Kidney glomerular epithelial cell (primary cell): Measurements from ENCODE around the gene FILIP1.

Experiments used
- DNase-seq: peaks from one replicate; lab custom pipeline; 2025; lab: John Stamatoyannopoulos, UW

FILIP1 gene

GRCh38 chr6:75268121-75268987, 225.2 kb downstream of the FILIP1 start:
- DNase-seq, result peak; percentile 51

GRCh38 chr6:75267461-75267860, 226.1 kb downstream of the FILIP1 start:
- no peak for DNase-seq

GRCh38 chr6:75266716-75267291, 226.8 kb downstream of the FILIP1 start:
- DNase-seq, result peak; percentile 43

- no peak for DNase-seq
Observed at GRCh38 chr6:75263401-75263750, 230.2 kb downstream of the FILIP1 start.

- DNase-seq, result no peak
Observed at GRCh38 chr6:75262716-75263400, 230.7 kb downstream of the FILIP1 start.

- no peak for DNase-seq
Observed at GRCh38 chr6:75261299-75261698, 232.3 kb downstream of the FILIP1 start.

- no peak for DNase-seq
Observed at GRCh38 chr6:75257343-75258087, 236.1 kb downstream of the FILIP1 start.

GRCh38 chr6:75250552-75250951, 243.0 kb downstream of the FILIP1 start:
- DNase-seq, result no peak

GRCh38 chr6:75249837-75250236, 243.8 kb downstream of the FILIP1 start:
- no peak for DNase-seq

- DNase-seq, result no peak
Observed at GRCh38 chr6:75246386-75246785, 247.2 kb downstream of the FILIP1 start.

GRCh38 chr6:75244063-75244584, 249.5 kb downstream of the FILIP1 start:
- no peak for DNase-seq

- peak; percentile 99 for DNase-seq
Observed at GRCh38 chr6:75243333-75244062, 250.1 kb downstream of the FILIP1 start, which contains the start of gene COX7A2. Gene COX7A2, minus strand, starts transcription at chr6:75243801. Its CDS starts 67 bp downstream, at chr6:75243734.
